ENCODE data around the gene COL15A1. TPM values are rescaled to one million over a fixed set of nuclear protein-coding genes. Genes with fewer than 3 reads are reported as not detected.

COL15A1 gene
- total RNA-seq, 1 donor from 2014 or later, result 0.07 TPM

GRCh38 chr9:98973576-98973975, 29.9 kb downstream of the COL15A1 start:
- Mint-ChIP-seq H3K4me3 (no peak overlapping the region), H3K27ac (no peak overlapping the region), H3K9me3 (no peaks in the 10 kb centered on the region), H3K36me3 (ENCODE audit: low read depth) (no peaks in the 10 kb centered on the region), H3K4me1 (peaks cover 5% of the 10 kb centered on the region), H3K27me3 (peaks cover 2% of the 10 kb centered on the region)
- POLR2A ChIA-PET, result no interaction called here
- no peak for TF ChIP-seq CTCF (IDR thresholded peaks at IDR 0.05)
- ATAC-seq (ENCODE audit: low read depth) (no peak), DNase-seq (no peak)
- CTCF ChIA-PET, result interaction anchor here (1.1 to 8.0 kb wide), 3 partner anchors 24 to 1623 kb away, joined by 5 to 128 read pairs (median 39); no protein-coding TSS in a partner anchor
- intact Hi-C loops (cut with micrococcal nuclease), result loop anchor here (10.0 kb wide), 1 partner anchor 1041 kb away; no protein-coding TSS in a partner anchor

- H3K27me3 Mint-ChIP-seq, result peaks cover 2% of the 10 kb centered on the region
- DNase-seq (no peak), ATAC-seq (ENCODE audit: low read depth) (no peak)
- peaks cover 5% of the 10 kb centered on the region for H3K4me1 Mint-ChIP-seq
- CTCF ChIA-PET, result interaction anchor here (4.1 to 8.0 kb wide), 2 partner anchors 24 to 165 kb away, joined by 39 to 128 read pairs; no protein-coding TSS in a partner anchor
- no peak overlapping the region for H3K27ac Mint-ChIP-seq
- H3K9me3 Mint-ChIP-seq, result no peaks in the 10 kb centered on the region
- TF ChIP-seq CTCF (IDR thresholded peaks at IDR 0.05), result no peak
- no peak overlapping the region for H3K4me3 Mint-ChIP-seq
- intact Hi-C loops (cut with micrococcal nuclease), result loop anchor here (10.0 kb wide), 1 partner anchor 1041 kb away; no protein-coding TSS in a partner anchor
- POLR2A ChIA-PET, result no interaction called here
- H3K36me3 Mint-ChIP-seq (ENCODE audit: low read depth), result no peaks in the 10 kb centered on the region
These were observed 30.4 kb downstream of the COL15A1 start for GRCh38 chr9:98974106-98974505.

- Mint-ChIP-seq H3K9me3 (no peaks in the 10 kb centered on the region), H3K4me3 (no peak overlapping the region), H3K27me3 (peaks cover 2% of the 10 kb centered on the region), H3K27ac (no peak overlapping the region), H3K4me1 (peaks cover 5% of the 10 kb centered on the region), H3K36me3 (ENCODE audit: low read depth) (no peaks in the 10 kb centered on the region)
- ChIA-PET CTCF (interaction anchor here (1.1 to 8.0 kb wide), 4 partner anchors 19 to 164 kb away, joined by 4 to 128 read pairs (median 24); no protein-coding TSS in a partner anchor), POLR2A (no interaction called here)
- TF ChIP-seq CTCF (IDR thresholded peaks at IDR 0.05), result no peak
- no peak for DNase-seq
- intact Hi-C loops (cut with micrococcal nuclease), result loop anchor here (10.0 kb wide), 1 partner anchor 1040 kb away; no protein-coding TSS in a partner anchor
- ATAC-seq (ENCODE audit: low read depth), result no peak
These were observed 30.8 kb downstream of the COL15A1 start for GRCh38 chr9:98974554-98974953.

- intact Hi-C loops (cut with micrococcal nuclease), result loop anchor here (1.0 to 10.0 kb wide), 6 partner anchors 23 to 1620 kb away; no protein-coding TSS in a partner anchor
- H3K4me3 Mint-ChIP-seq, result peak overlapping the region; percentile 15
- peak; percentile 98 for ATAC-seq (ENCODE audit: low read depth)
- no peaks in the 10 kb centered on the region for H3K9me3 Mint-ChIP-seq
- CTCF ChIA-PET, result interaction anchor here (1.1 to 8.0 kb wide), 8 partner anchors 9 to 164 kb away, joined by 4 to 128 read pairs (median 7); no protein-coding TSS in a partner anchor
- DNase-seq, result peak; percentile 80
- H3K27me3 Mint-ChIP-seq, result peaks cover 2% of the 10 kb centered on the region
- H3K36me3 Mint-ChIP-seq (ENCODE audit: low read depth), result no peaks in the 10 kb centered on the region
- H3K27ac Mint-ChIP-seq, result no peak overlapping the region
- peaks cover 5% of the 10 kb centered on the region for H3K4me1 Mint-ChIP-seq
- POLR2A ChIA-PET, result no interaction called here
- peak; percentile 89 for TF ChIP-seq CTCF (IDR thresholded peaks at IDR 0.05)
These were observed 31.4 kb downstream of the COL15A1 start for GRCh38 chr9:98974994-98975712.

GRCh38 chr9:98975838-98976237, 32.1 kb downstream of the COL15A1 start:
- peaks cover 5% of the 10 kb centered on the region for H3K4me1 Mint-ChIP-seq
- H3K27ac Mint-ChIP-seq, result no peak overlapping the region
- CTCF ChIA-PET, result interaction anchor here (1.1 to 8.0 kb wide), 8 partner anchors 8 to 163 kb away, joined by 4 to 128 read pairs (median 7); no protein-coding TSS in a partner anchor
- no peaks in the 10 kb centered on the region for H3K9me3 Mint-ChIP-seq
- no peaks in the 10 kb centered on the region for H3K36me3 Mint-ChIP-seq (ENCODE audit: low read depth)
- H3K4me3 Mint-ChIP-seq, result no peak overlapping the region
- no peak for DNase-seq
- no peak for TF ChIP-seq CTCF (IDR thresholded peaks at IDR 0.05)
- peaks cover 2% of the 10 kb centered on the region for H3K27me3 Mint-ChIP-seq
- intact Hi-C loops (cut with micrococcal nuclease), result loop anchor here (1.0 to 10.0 kb wide), 6 partner anchors 22 to 1619 kb away; no protein-coding TSS in a partner anchor
- POLR2A ChIA-PET, result interaction anchor here (0.6 kb wide), 1 partner anchor 920 kb away, joined by 3 read pairs; no protein-coding TSS in a partner anchor
- no peak for ATAC-seq (ENCODE audit: low read depth)

Data from activated B cell treated with CpG ODN at 0.5 μM for 24 hours (primary cell).